ENCODE measurements around the gene JOSD2. TPM values are rescaled to one million over a fixed set of nuclear protein-coding genes. Genes with fewer than 3 reads are reported as not detected.

JOSD2 gene
- total and polyA plus RNA-seq, 2 of the 4 experiments (the other 2 are of a cell fraction) = 12.2 to 54.1 TPM

- Histone ChIP-seq H3K14ac (replicated peaks; ENCODE audit: low read depth, low read length) (no peak overlapping the region), H2AK9ac (replicated peaks; ENCODE audit: low read depth, low read length, poor library complexity) (no peak overlapping the region), H3K9me1 (ENCODE audit: insufficient read depth, low read length) (no peaks in the 10 kb centered on the region), H2BK20ac (ENCODE audit: low read depth, low read length) (no peak overlapping the region), H3K79me1 (ENCODE audit: low read depth in 1 of 2, low read length in 2 of 2) (no peaks in the 10 kb centered on the region), H3K9me3 (ENCODE audit: control insufficient read depth, insufficient read depth, low read length) (peaks cover 6% of the 10 kb centered on the region; the same call in 1 of the 2 replicates), H3K9ac (ENCODE audit: low read depth, low read length) (no peak overlapping the region), H3K36me3 (ENCODE audit: control insufficient read depth, insufficient read depth, low read length) (peaks cover 2% of the 10 kb centered on the region; the same call in 1 of the 2 replicates), H2BK5ac (ENCODE audit: low read depth, low read length, poor library complexity, severe bottlenecking) (no peak overlapping the region), H3K4me3 (ENCODE audit: insufficient read depth, low read depth, low read length) (no peak overlapping the region), H3K56ac (ENCODE audit: extremely low read depth, insufficient read depth, low read length) (no peak overlapping the region), H3K23ac (ENCODE audit: low read depth, low read length) (no peak overlapping the region), H4K8ac (ENCODE audit: low read depth in 2 of 2, low read length in 2 of 2) (no peak overlapping the region), H4K20me1 (ENCODE audit: insufficient read depth, low read length) (no peaks in the 10 kb centered on the region), H4K5ac (ENCODE audit: low read depth, low read length) (no peak overlapping the region), H2AFZ (replicated peaks; ENCODE audit: low read length, poor library complexity) (peak overlapping the region; percentile 63), H4K91ac (ENCODE audit: insufficient read depth, low read depth, low read length) (no peak overlapping the region), H2BK120ac (ENCODE audit: low read depth, low read length) (no peak overlapping the region), H3K27me3 (ENCODE audit: control insufficient read depth, insufficient read depth, low read length) (peaks cover 46% of the 10 kb centered on the region), H2BK15ac (ENCODE audit: low read depth, low read length) (no peak overlapping the region), H3K27ac (ENCODE audit: insufficient read depth, low read length) (no peak overlapping the region), H3K4me2 (ENCODE audit: low read depth, low read length) (no peak overlapping the region), H3K4ac (ENCODE audit: low read depth, low read length) (no peak overlapping the region), H2AK5ac (ENCODE audit: low read depth, low read length) (no peak overlapping the region), H3K18ac (ENCODE audit: low read depth, low read length) (no peak overlapping the region), H3K4me1 (ENCODE audit: control insufficient read depth, insufficient read depth, low read length) (no peaks in the 10 kb centered on the region)
- WGBS, 2 experiments (ENCODE audit: extremely low coverage in 2 of 2, insufficient read length in 1 of 2) = 18% methylated on average over 17 of the region's 26 CpGs; no CpG with 5 or more reads in 1 of the 2 experiments
- no peak for TF ChIP-seq POLR2A (IDR thresholded peaks at IDR 0.05; ENCODE audit: low read depth, low read length)
- TF ChIP-seq FOS (IDR thresholded peaks at IDR 0.05; ENCODE audit: low read depth, low read length) = no peak
- TF ChIP-seq RAD21 (IDR thresholded peaks at IDR 0.05; ENCODE audit: low read length) = no peak
- TF ChIP-seq ELK1 (IDR thresholded peaks at IDR 0.05; ENCODE audit: borderline replicate concordance, low read depth, low read length) = no peak
- TF ChIP-seq BHLHE40 (IDR thresholded peaks at IDR 0.05; ENCODE audit: low read depth, low read length) = no peak
- dilution Hi-C loops (cut with HindIII; ENCODE audit: low sequenced_read_pairs, unreplicated experiment) = no loop called here
- intact Hi-C loops (cut with micrococcal nuclease) = no loop called here
- ChIA-PET CTCF (no interaction called here), POLR2A (ENCODE audit: unreplicated experiment) (no interaction called here)
- no TSS peak for BruUV-seq (replicated peaks)
- ATAC-seq (ENCODE audit: low read depth) = no peak
- DNase-seq = no peak
- in situ Hi-C loops (cut with MboI; ENCODE audit: low sequenced_read_pairs) = no loop called here
Observed at GRCh38 chr19:50490991-50491472, 20.0 kb downstream of the JOSD2 start.

Data from IMR-90 (cell line).